IPS-20b (cell line): ENCODE results near the gene BTN3A1.
A peak's percentile ranks its signal among the peaks of the same experiment; 100 is the strongest.
"Not testable (repeated sequence)": the region's sequence is repeated elsewhere in the genome, so short reads cannot be mapped to it uniquely, and the experiment has no call there.

Source experiments
- H3K27ac ChIP-seq: one replicate; pipeline ENCODE4 v1.5.1; 2013; ENCODE audit warnings: low read length
- H3K27me3 ChIP-seq: 2 replicates; pipeline ENCODE4 v1.6.1; 2013; ENCODE audit warnings: mild to moderate bottlenecking, low read length, inconsistent platforms; ENCODE audit not compliant: insufficient read depth
- H3K36me3 ChIP-seq: 2 replicates; pipeline ENCODE4 v1.6.1; 2013; ENCODE audit warnings: low read depth, mild to moderate bottlenecking, inconsistent platforms, low read length, moderate library complexity; ENCODE audit not compliant: insufficient read depth
- H3K4me1 ChIP-seq: 2 replicates; pipeline ENCODE4 v1.6.1; 2013; ENCODE audit warnings: mild to moderate bottlenecking, control low read depth, inconsistent platforms, low read length, moderate library complexity; ENCODE audit not compliant: insufficient read depth
- H3K4me3 ChIP-seq: 2 replicates; pipeline ENCODE4 v1.5.1; 2013; ENCODE audit warnings: mild to moderate bottlenecking, low read length, inconsistent platforms
- H3K9ac ChIP-seq: 2 replicates; pipeline ENCODE4 v1.6.1; 2013; ENCODE audit warnings: low read depth, mild to moderate bottlenecking, inconsistent platforms, low read length, moderate library complexity
- H3K9me3 ChIP-seq: 2 replicates; pipeline ENCODE4 v1.6.1; 2013; ENCODE audit warnings: mild to moderate bottlenecking, low read depth, low read length, inconsistent platforms; ENCODE audit not compliant: insufficient read depth

BTN3A1 gene

GRCh38 chr6:26401987-26402658 lies at the start of gene BTN3A1:
TSS of gene BTN3A1 (plus strand) at chr6:26402275. CDS start at chr6:26405564, 3,289 bp downstream.
- Histone ChIP-seq H3K4me3 (peak within 1 kb of the TSS; percentile 80), H3K9ac (peak within 1 kb of the TSS; percentile 81; the same call in 1 of the 2 replicates), H3K9me3 (no peaks in the 10 kb centered on the region), H3K27ac (peak within 1 kb of the TSS; percentile 41), H3K27me3 (no peaks in the 10 kb centered on the region), H3K4me1 (no peaks in the 10 kb centered on the region), H3K36me3 (no peaks in the 10 kb centered on the region)

GRCh38 chr6:26352315-26352714 lies 49.8 kb upstream of the BTN3A1 start:
- Histone ChIP-seq H3K36me3 (no peaks in the 10 kb centered on the region), H3K4me3 (no peak overlapping the region), H3K9me3 (no peaks in the 10 kb centered on the region), H3K9ac (no peak overlapping the region), H3K27me3 (no peaks in the 10 kb centered on the region), H3K4me1 (peaks cover 13% of the 10 kb centered on the region; the same call in 1 of the 2 replicates), H3K27ac (no peak overlapping the region)

- Histone ChIP-seq H3K27me3 (no peaks in the 10 kb centered on the region), H3K36me3 (no peaks in the 10 kb centered on the region), H3K9me3 (no peaks in the 10 kb centered on the region), H3K27ac (no peak overlapping the region), H3K4me3 (no peak overlapping the region), H3K9ac (no peak overlapping the region), H3K4me1 (peaks cover 13% of the 10 kb centered on the region; the same call in 1 of the 2 replicates)
These were observed 47.9 kb upstream of the BTN3A1 start for GRCh38 chr6:26354162-26354561.

- Histone ChIP-seq H3K9me3 (no peaks in the 10 kb centered on the region), H3K36me3 (no peaks in the 10 kb centered on the region), H3K9ac (no peak overlapping the region), H3K27ac (no peak overlapping the region), H3K27me3 (no peaks in the 10 kb centered on the region), H3K4me1 (peaks cover 13% of the 10 kb centered on the region; the same call in 1 of the 2 replicates), H3K4me3 (no peak overlapping the region)
These were observed 46.7 kb upstream of the BTN3A1 start for GRCh38 chr6:26355366-26355765.

GRCh38 chr6:26357543-26357942 lies 44.5 kb upstream of the BTN3A1 start:
- not testable (repeated sequence) for H3K27ac ChIP-seq, H3K4me3 ChIP-seq, H3K9ac ChIP-seq, H3K36me3 ChIP-seq, H3K27me3 ChIP-seq, H3K9me3 ChIP-seq
- H3K4me1 ChIP-seq: peaks cover 13% of the 10 kb centered on the region; the same call in 1 of the 2 replicates

- Histone ChIP-seq H3K4me1 (peaks cover 13% of the 10 kb centered on the region; the same call in 1 of the 2 replicates), H3K9me3 (no peaks in the 10 kb centered on the region), H3K4me3 (no peak overlapping the region), H3K27me3 (no peaks in the 10 kb centered on the region), H3K36me3 (no peaks in the 10 kb centered on the region), H3K27ac (no peak overlapping the region), H3K9ac (no peak overlapping the region)
These were observed 43.5 kb upstream of the BTN3A1 start for GRCh38 chr6:26358511-26358981.

- Histone ChIP-seq H3K9me3 (no peaks in the 10 kb centered on the region), H3K27ac (no peak overlapping the region), H3K4me3 (no peak overlapping the region), H3K36me3 (no peaks in the 10 kb centered on the region), H3K9ac (no peak overlapping the region), H3K4me1 (peaks cover 4% of the 10 kb centered on the region; the same call in 1 of the 2 replicates), H3K27me3 (no peaks in the 10 kb centered on the region)
These were observed 42.3 kb upstream of the BTN3A1 start for GRCh38 chr6:26359765-26360164.

- H3K9ac ChIP-seq: no peak overlapping the region
- H3K27ac ChIP-seq: no peak overlapping the region
- H3K36me3 ChIP-seq: no peaks in the 10 kb centered on the region
- H3K4me1 ChIP-seq: no peaks in the 10 kb centered on the region
- H3K4me3 ChIP-seq: no peak overlapping the region
- no peaks in the 10 kb centered on the region for H3K9me3 ChIP-seq
- H3K27me3 ChIP-seq: no peaks in the 10 kb centered on the region
These were observed 41.3 kb upstream of the BTN3A1 start for GRCh38 chr6:26360451-26361416.

GRCh38 chr6:26361544-26361943 lies 40.5 kb upstream of the BTN3A1 start:
- Histone ChIP-seq H3K36me3 (no peaks in the 10 kb centered on the region), H3K9ac (no peak overlapping the region), H3K27me3 (no peaks in the 10 kb centered on the region), H3K4me1 (no peaks in the 10 kb centered on the region), H3K4me3 (no peak overlapping the region), H3K9me3 (no peaks in the 10 kb centered on the region), H3K27ac (no peak overlapping the region)

- H3K27me3 ChIP-seq: no peaks in the 10 kb centered on the region
- no peaks in the 10 kb centered on the region for H3K4me1 ChIP-seq
- H3K4me3 ChIP-seq: no peak overlapping the region
- H3K9me3 ChIP-seq: no peaks in the 10 kb centered on the region
- H3K27ac ChIP-seq: no peak overlapping the region
- no peak overlapping the region for H3K9ac ChIP-seq
- no peaks in the 10 kb centered on the region for H3K36me3 ChIP-seq
These were observed 39.8 kb upstream of the BTN3A1 start for GRCh38 chr6:26362093-26362835.

- Histone ChIP-seq H3K9me3 (no peaks in the 10 kb centered on the region), H3K27me3 (no peaks in the 10 kb centered on the region), H3K36me3 (no peaks in the 10 kb centered on the region), H3K9ac (no peak overlapping the region), H3K4me3 (no peak overlapping the region), H3K27ac (no peak overlapping the region), H3K4me1 (no peaks in the 10 kb centered on the region)
These were observed 39.2 kb upstream of the BTN3A1 start for GRCh38 chr6:26362836-26363220.
